Caco-2 (cell line): Measurements from ENCODE around the gene CRTAP. TPM values are rescaled to one million over a fixed set of nuclear protein-coding genes. Genes with fewer than 3 reads are reported as not detected.

ENCODE experiments used
- BruUV-seq: library from RNA; stranded (reverse); fragments of 400-500 nt; replicated peaks from 2 replicates; lab custom pipeline; 2021; lab: Mats Ljungman, UMichigan
- CTCF ChIA-PET: fragments of 300-600 bp; sonication (Branson Sonifier 250); formaldehyde crosslinking; loops from one replicate; lab custom pipeline; 2022; ENCODE audit warnings: antibody characterized with exemption; lab: Charles Lee
- POLR2A ChIA-PET: fragments of 300-600 bp; sonication (Branson Sonifier 250); formaldehyde crosslinking; loops from one replicate; lab custom pipeline; 2022; ENCODE audit warnings: antibody characterized with exemption; lab: Charles Lee
- DNase-seq, 2 experiments: peaks; one replicate each; pipeline versions ENCODE4 v3.0.0 to v3.0.0-alpha.2; 2020 to 2022
- H3K27me3 ChIP-seq: replicated peaks from 2 replicates; pipeline ENCODE4 v1.6.0; 2011; ENCODE audit warnings: low read length; ENCODE audit not compliant: control insufficient read depth, insufficient read depth
- H3K36me3 ChIP-seq: 2 replicates; pipeline ENCODE4 v1.5.1; 2011; ENCODE audit warnings: low read length; ENCODE audit not compliant: control insufficient read depth, insufficient read depth
- H3K4me1 ChIP-seq: fragments of 250-450 bp; sonication (Bioruptor Pico); 2 replicates; pipeline ENCODE4 v1.5.1; 2020; ENCODE audit warnings: mild to moderate bottlenecking
- H3K4me3 ChIP-seq: 2 replicates; pipeline ENCODE4 v1.5.1; 2011; ENCODE audit warnings: low read depth, mild to moderate bottlenecking, control low read depth, low read length
- H3K9me3 ChIP-seq: fragments of 250-450 bp; sonication (Bioruptor Pico); 2 replicates; pipeline ENCODE4 v1.5.1; 2020; ENCODE audit warnings: mild to moderate bottlenecking, moderate library complexity
- H3K27ac Mint-ChIP-seq: one replicate; pipeline ENCODE4 v1.8.0; 2022; ENCODE audit warnings: mixed read lengths; ENCODE audit not compliant: unreplicated experiment
- H3K27me3 Mint-ChIP-seq: one replicate; pipeline ENCODE4 v1.8.0; 2022; ENCODE audit warnings: mixed read lengths; ENCODE audit not compliant: insufficient read depth, unreplicated experiment
- H3K36me3 Mint-ChIP-seq: one replicate; pipeline ENCODE4 v1.8.0; 2022; ENCODE audit warnings: mild to moderate bottlenecking, mixed read lengths; ENCODE audit not compliant: insufficient read depth, unreplicated experiment
- H3K4me1 Mint-ChIP-seq: one replicate; pipeline ENCODE4 v1.8.0; 2022; ENCODE audit warnings: low read depth, mixed read lengths; ENCODE audit not compliant: unreplicated experiment
- H3K4me3 Mint-ChIP-seq: one replicate; pipeline ENCODE4 v1.8.0; 2022; ENCODE audit warnings: mild to moderate bottlenecking, moderate library complexity, mixed read lengths; ENCODE audit not compliant: unreplicated experiment
- H3K9me3 Mint-ChIP-seq: one replicate; pipeline ENCODE4 v1.8.0; 2022; ENCODE audit warnings: mixed read lengths; ENCODE audit not compliant: unreplicated experiment
- intact Hi-C: fragments of 100-400 bp; cut with micrococcal nuclease; formaldehyde crosslinking; loops from one replicate; pipeline ENCODE4 v1.10.0; 2022; ENCODE audit not compliant: unreplicated experiment
- total RNA-seq: library from RNA; stranded (reverse); gene quantifications from 2 replicates; pipeline ENCODE4 v1.2.3, GENCODE V29; 2022
- TF ChIP-seq, protein P1 (sequence below), 2 experiments: fragments of 200-600 bp in 1 of 2; IDR thresholded peaks; 1 replicate in 1 of 2; 2 replicates in 1 of 2; pipeline versions ENCODE4 v1.5.1 to v1.8.0; 2011 to 2022; ENCODE audit warnings: antibody characterized with exemption in 1 of 2, control low read depth in 1 of 2, inconsistent platforms in 1 of 2, low read depth in 1 of 2, low read length in 1 of 2, mild to moderate bottlenecking in 1 of 2, moderate library complexity in 1 of 2; ENCODE audit not compliant: insufficient read depth in 1 of 2, severe bottlenecking in 1 of 2, unreplicated experiment in 1 of 2

CRTAP gene
- total RNA-seq, 1 experiment from 2014 or later, result 144 TPM

GRCh38 chr3:33149342-33149741, 35.5 kb downstream of the CRTAP start:
- DNase-seq, result no peak
- H3K4me1 Mint-ChIP-seq, result no peaks in the 10 kb centered on the region
- Histone ChIP-seq H3K36me3 (peaks cover 1% of the 10 kb centered on the region; the same call in 1 of the 2 replicates), H3K4me1 (no peaks in the 10 kb centered on the region), H3K27me3 (no peaks in the 10 kb centered on the region), H3K4me3 (no peak overlapping the region), H3K9me3 (no peaks in the 10 kb centered on the region)
- peaks cover 10% of the 10 kb centered on the region for H3K9me3 Mint-ChIP-seq
- H3K27ac Mint-ChIP-seq, result no peak overlapping the region
- H3K36me3 Mint-ChIP-seq, result no peaks in the 10 kb centered on the region
- H3K4me3 Mint-ChIP-seq, result no peak overlapping the region
- no TSS peak for BruUV-seq
- intact Hi-C loops, result no loop called here
- ChIA-PET POLR2A (no interaction called here), CTCF (no interaction called here)
- TF ChIP-seq, protein P1, sequence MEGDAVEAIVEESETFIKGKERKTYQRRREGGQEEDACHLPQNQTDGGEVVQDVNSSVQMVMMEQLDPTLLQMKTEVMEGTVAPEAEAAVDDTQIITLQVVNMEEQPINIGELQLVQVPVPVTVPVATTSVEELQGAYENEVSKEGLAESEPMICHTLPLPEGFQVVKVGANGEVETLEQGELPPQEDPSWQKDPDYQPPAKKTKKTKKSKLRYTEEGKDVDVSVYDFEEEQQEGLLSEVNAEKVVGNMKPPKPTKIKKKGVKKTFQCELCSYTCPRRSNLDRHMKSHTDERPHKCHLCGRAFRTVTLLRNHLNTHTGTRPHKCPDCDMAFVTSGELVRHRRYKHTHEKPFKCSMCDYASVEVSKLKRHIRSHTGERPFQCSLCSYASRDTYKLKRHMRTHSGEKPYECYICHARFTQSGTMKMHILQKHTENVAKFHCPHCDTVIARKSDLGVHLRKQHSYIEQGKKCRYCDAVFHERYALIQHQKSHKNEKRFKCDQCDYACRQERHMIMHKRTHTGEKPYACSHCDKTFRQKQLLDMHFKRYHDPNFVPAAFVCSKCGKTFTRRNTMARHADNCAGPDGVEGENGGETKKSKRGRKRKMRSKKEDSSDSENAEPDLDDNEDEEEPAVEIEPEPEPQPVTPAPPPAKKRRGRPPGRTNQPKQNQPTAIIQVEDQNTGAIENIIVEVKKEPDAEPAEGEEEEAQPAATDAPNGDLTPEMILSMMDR (IDR thresholded peaks at IDR 0.05; ENCODE audit: insufficient read depth in 1 of 2, low read depth in 1 of 2, low read length in 1 of 2, severe bottlenecking in 1 of 2, unreplicated experiment in 1 of 2), result no peak
- H3K27me3 Mint-ChIP-seq, result no peaks in the 10 kb centered on the region

DNA sequence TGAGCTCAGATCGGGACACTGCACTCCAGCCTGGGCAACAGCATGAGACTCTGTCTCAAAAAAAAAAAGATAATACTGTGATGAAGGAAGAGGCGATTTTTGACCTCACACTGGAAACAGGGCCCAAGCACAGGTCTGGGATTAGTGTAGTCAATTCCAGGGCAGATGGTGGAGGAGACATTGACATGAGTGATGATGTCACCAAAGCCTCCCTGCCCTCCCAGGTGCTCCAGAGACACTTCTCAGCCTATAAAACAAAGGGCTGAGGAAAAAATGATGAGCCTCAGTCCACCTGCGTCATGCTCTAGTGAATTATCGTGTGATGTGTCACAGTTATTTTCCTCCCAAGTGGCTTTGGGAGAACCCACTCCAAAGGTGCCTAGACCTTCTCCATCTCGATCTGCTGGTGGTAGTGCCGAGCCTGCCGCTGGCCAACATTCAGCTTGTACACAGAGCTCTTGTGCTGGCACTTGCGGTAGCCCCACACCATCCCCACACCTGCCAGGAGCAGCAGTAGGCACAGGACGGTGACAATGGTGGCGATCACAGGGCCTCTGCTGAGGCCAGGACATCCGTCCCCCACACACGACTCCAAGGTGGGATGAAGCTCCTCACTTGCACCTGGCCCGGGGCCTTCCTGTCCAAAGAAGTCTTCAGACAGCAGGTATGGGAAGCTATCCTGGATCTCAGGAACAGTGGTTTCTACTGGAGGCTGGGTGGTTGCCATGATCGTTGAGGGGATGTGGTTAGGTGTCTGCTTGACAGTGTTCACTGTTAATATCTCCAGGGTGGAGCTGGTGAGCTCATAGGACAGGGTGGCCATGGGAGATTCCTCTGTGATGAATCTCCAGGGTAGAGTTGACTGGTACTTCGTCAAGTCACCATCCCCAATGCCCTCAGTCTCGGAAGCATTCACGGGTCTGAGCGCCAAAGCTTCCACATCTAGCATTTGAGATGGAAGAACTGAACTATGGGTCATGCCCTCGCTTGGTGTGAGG, 38.8 kb downstream of the CRTAP start:
- TF ChIP-seq, protein P1 (IDR thresholded peaks at IDR 0.05; ENCODE audit: insufficient read depth in 1 of 2, low read depth in 1 of 2, low read length in 1 of 2, severe bottlenecking in 1 of 2, unreplicated experiment in 1 of 2), result no peak
- H3K9me3 ChIP-seq, result no peaks in the 10 kb centered on the region
- Mint-ChIP-seq H3K4me1 (no peaks in the 10 kb centered on the region), H3K36me3 (no peaks in the 10 kb centered on the region), H3K9me3 (peaks cover 9% of the 10 kb centered on the region), H3K4me3 (no peak overlapping the region), H3K27ac (no peak overlapping the region), H3K27me3 (no peaks in the 10 kb centered on the region)
- BruUV-seq, result no TSS peak
- H3K36me3 ChIP-seq, result 0 out of 2 replicates have a peak, but pooled peaks cover 1% of the 10 kb centered on the region
- no peak overlapping the region for H3K4me3 ChIP-seq
- CTCF ChIA-PET, result no interaction called here
- no peaks in the 10 kb centered on the region for H3K4me1 ChIP-seq
- intact Hi-C loops, result no loop called here
- no peaks in the 10 kb centered on the region for H3K27me3 ChIP-seq
- POLR2A ChIA-PET, result no interaction called here
- no peak for DNase-seq

DNA sequence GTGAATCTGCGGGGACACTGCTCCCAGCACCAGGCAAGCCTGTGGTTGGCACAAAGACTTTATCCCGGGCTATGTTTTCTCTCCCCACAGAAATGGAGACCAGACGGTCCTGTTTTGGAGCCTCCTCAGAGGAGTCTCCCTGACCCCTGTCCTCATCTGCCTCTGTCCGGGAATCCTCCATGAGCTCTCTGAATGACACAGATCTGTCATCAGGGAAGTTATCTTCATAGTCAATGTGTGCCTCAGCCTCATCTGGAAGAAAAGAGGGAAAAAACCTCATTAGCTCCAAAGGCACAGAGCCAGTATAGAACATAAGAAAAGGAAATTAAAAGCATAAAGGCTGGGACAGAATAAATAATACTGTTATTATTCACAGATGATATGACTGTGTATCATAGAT, 40.0 kb downstream of the CRTAP start:
- H3K27me3 ChIP-seq, result no peaks in the 10 kb centered on the region
- intact Hi-C loops, result no loop called here
- CTCF ChIA-PET, result no interaction called here
- TF ChIP-seq, protein P1 (IDR thresholded peaks at IDR 0.05; ENCODE audit: insufficient read depth in 1 of 2, low read depth in 1 of 2, low read length in 1 of 2, severe bottlenecking in 1 of 2, unreplicated experiment in 1 of 2), result no peak
- H3K4me3 Mint-ChIP-seq, result no peak overlapping the region
- H3K36me3 ChIP-seq, result no peaks in the 10 kb centered on the region
- H3K4me1 Mint-ChIP-seq, result no peaks in the 10 kb centered on the region
- no peaks in the 10 kb centered on the region for H3K36me3 Mint-ChIP-seq
- H3K27me3 Mint-ChIP-seq, result no peaks in the 10 kb centered on the region
- H3K4me1 ChIP-seq, result no peaks in the 10 kb centered on the region
- no peak for DNase-seq
- no peak overlapping the region for H3K27ac Mint-ChIP-seq
- no peak overlapping the region for H3K4me3 ChIP-seq
- no peaks in the 10 kb centered on the region for H3K9me3 ChIP-seq
- no TSS peak for BruUV-seq
- no peaks in the 10 kb centered on the region for H3K9me3 Mint-ChIP-seq
- POLR2A ChIA-PET, result no interaction called here
